ENCODE data around the gene MYOF.
A peak's percentile ranks its signal among the peaks of the same experiment; 100 is the strongest.
"Not testable (repeated sequence)": the region's sequence is repeated elsewhere in the genome, so short reads cannot be mapped to it uniquely, and the experiment has no call there.

Gene MYOF

DNA sequence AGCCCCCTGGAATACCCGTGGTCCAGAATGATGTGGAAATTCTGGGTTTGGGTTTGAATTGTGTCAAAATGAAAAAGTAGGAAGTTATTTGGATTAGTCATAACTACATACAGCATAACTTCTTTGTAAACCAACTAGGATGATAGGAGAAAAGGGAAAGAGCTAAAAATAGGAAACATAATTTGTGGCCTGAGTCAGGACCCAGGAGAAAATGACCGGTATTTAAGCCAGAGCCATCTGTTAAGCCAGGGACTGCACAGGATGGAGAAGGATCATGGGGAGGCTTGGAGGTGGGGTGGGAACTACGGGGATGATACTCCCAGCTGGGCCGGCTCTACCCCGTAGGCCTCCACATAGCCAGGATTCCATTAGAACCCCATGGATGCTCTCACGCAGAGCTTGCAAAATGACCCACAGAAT, 98.6 kb downstream of the MYOF start:
- Mint-ChIP-seq H3K27me3 (no peaks in the 10 kb centered on the region), H3K9me3 (no peaks in the 10 kb centered on the region), H3K4me1 (peaks cover 52% of the 10 kb centered on the region), H3K4me3 (no peak overlapping the region), H3K27ac (no peak overlapping the region), H3K36me3 (ENCODE audit: low read depth) (peaks cover 26% of the 10 kb centered on the region)
- DNase-seq (no peak), ATAC-seq (no peak)

DNA sequence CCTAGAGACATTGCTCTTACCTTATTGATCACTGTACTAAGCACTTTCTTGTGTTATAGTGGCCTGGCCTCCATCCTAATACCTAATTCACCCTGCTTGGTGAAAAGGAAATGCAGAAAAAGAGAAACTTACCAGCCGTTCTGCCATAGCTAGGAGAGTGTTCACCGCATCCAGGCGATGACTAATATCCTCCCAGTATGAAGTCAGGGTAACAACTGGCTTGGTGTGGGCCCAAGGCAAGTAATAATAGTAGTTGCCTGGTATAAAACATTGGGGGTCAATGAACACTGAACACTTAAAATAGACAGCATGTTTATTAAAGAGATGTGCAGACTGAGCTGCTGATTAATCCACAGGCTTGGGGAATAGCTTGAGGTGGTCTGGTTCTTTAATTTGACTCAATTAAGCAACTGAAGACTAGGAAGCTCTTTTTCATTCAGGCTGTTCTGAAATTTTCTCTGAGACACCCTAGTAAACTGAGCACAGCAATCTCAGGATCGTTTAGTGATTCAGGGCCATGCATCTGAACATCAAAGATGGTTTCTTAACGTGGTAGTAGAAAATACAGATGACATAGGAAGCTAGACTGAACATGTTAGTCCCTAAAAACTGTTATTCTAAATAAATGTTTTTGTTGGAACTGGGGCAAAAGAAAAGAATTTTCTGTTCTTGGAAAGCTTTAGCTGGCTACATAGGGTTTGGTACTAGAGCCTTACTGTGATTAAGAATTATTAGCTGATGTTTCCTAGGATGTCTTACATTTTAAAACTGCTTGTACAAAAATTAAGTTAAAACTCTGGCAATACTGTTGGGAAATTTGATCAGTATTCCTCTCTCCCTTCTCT, 102.2 kb downstream of the MYOF start:
- Mint-ChIP-seq H3K4me3 (peak overlapping the region; percentile 61), H3K9me3 (no peaks in the 10 kb centered on the region)
- peak; percentile 29 for DNase-seq

DNA sequence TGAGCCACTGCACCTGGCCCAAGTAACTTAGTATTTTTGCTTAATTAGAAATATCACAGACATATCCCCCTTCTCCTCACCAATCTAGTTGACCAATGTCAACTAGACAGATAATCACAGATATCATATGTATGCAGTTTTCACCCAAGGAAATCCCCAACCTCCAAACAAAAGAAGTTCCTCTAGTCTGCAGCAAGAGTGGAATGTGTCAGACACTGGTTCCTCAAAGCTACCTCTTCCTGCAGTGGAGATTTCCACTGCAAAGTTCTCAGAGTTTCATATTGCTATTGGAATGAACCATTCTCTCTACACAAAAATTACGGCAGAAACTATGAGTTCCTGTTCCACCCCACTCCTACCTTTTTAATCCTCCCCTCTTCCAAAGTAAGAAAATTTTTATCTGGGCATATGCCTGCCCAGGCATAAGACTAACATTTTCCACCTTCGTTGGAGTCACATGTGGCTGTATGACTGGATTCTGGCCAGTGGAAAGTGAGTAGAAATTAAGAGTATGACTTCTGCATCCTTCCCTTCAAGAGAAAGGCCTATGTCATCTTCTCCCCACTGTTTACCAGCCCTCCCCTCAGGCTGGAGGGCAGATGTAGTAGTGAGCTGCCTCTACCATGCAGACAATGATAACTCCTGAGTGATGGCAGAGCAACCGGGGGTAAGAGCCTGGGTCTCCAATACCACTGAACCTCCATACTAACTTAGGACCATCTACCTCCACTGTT, 103.0 kb downstream of the MYOF start:
- H3K36me3 Mint-ChIP-seq (ENCODE audit: low read depth) = peaks cover 31% of the 10 kb centered on the region
- ATAC-seq = peak; percentile 86
- H3K4me3 Mint-ChIP-seq = peak overlapping the region; percentile 61
- peaks cover 1% of the 10 kb centered on the region for H3K27me3 Mint-ChIP-seq
- H3K4me1 Mint-ChIP-seq = peaks cover 54% of the 10 kb centered on the region
- DNase-seq = peak; percentile 13
- no peaks in the 10 kb centered on the region for H3K9me3 Mint-ChIP-seq
- peak overlapping the region; percentile 95 for H3K27ac Mint-ChIP-seq

More for the DNA sequence above, 102.2 kb downstream of the MYOF start:
- ATAC-seq = peak; percentile 91
- H3K4me1 Mint-ChIP-seq = peaks cover 55% of the 10 kb centered on the region
- no peaks in the 10 kb centered on the region for H3K27me3 Mint-ChIP-seq
- H3K27ac Mint-ChIP-seq = peak overlapping the region; percentile 95
- H3K36me3 Mint-ChIP-seq (ENCODE audit: low read depth) = peaks cover 28% of the 10 kb centered on the region

DNA sequence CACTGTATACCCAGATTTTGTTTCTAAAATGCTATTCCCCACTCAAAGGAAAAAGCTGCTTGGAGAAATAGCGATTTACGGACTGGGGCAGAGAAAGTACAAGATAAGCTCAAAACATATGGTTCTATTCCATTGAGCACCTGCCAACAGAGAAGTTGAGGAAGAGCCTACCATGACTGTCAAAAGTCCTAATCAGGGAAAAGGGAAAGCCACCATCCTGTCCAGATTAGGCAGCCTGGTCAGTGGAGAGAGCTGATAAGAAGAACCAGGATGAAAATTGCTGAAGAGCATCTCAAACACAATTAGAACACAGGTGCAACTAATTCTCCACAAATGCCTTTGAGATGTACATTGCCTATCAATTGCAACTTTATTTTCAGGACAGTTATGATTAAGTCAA, 104.1 kb downstream of the MYOF start:
- Mint-ChIP-seq H3K4me1 (peaks cover 46% of the 10 kb centered on the region), H3K9me3 (no peaks in the 10 kb centered on the region), H3K27ac (no peak overlapping the region), H3K4me3 (no peak overlapping the region), H3K36me3 (ENCODE audit: low read depth) (peaks cover 39% of the 10 kb centered on the region), H3K27me3 (peaks cover 1% of the 10 kb centered on the region)
- ATAC-seq (no peak), DNase-seq (no peak)

DNA sequence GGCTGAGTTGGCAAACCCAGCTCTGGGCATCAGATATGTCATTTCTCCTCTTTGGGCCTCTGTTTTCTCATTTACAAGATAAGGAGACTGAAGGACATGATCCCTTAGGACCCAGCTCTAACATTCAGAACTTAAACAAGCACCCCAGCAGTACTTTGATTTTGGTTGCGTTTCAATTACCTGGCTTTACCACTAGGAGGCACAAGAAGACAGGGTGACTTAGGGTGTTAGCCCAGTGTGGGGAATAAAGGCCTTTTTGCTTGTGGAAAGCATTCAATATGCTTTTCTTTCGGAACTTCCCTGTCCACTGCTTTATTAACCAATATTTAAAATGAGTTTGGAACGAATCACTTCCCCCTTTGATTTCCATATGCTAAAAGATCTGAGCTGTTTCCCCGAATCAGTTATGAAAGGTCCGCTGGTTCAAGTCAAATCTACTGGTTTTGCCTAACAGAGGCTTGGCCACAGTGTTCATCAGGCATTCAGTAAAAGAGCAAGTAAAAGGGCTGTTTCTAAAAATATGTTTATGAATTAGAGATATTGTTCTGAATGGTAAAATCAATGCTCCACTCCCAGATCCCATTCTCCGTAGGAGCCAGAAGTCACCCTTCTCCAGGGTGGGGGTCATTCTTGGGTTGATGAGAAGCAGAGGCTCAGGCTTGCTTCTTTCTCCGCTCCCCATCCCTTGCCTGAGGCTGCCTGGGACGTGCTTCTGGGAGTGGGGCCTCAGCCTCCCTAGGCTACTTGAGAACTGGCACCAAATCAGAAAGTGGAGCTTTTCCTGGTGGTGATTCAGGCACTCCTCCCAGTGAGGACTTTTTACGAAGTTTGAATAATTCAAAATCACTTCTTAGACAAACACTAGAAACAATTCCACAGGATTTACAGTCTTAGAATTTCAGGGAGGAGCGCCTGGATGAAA, 105.5 kb downstream of the MYOF start:
- H3K36me3 Mint-ChIP-seq (ENCODE audit: low read depth) = peaks cover 44% of the 10 kb centered on the region
- no peak overlapping the region for H3K4me3 Mint-ChIP-seq
- H3K27ac Mint-ChIP-seq = peak overlapping the region; percentile 48
- DNase-seq (peak; percentile 25), ATAC-seq (no peak)
- peaks cover 46% of the 10 kb centered on the region for H3K4me1 Mint-ChIP-seq
- no peaks in the 10 kb centered on the region for H3K9me3 Mint-ChIP-seq
- peaks cover 1% of the 10 kb centered on the region for H3K27me3 Mint-ChIP-seq

DNA sequence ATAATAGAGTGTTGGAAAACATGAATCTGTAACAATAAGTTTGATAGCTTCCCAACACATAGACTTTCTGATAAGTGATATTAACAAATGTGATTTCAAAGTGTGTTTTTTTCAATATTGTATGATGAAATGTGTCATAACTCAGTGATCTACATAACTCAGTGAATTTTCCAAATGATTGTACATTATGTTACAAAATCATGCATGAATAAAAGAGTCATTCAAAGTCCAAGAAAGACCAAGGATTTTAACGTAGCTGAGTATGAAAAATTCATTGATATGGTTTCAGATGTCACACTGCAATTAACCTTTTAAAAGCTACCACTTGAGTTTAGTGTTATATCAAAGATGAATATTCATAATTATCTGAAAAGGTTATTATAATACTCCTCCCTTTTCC, 111.2 kb downstream of the MYOF start:
- DNase-seq = no peak
- H3K27me3 Mint-ChIP-seq = peaks cover 1% of the 10 kb centered on the region
- H3K4me1 Mint-ChIP-seq = peaks cover under 1% of the 10 kb centered on the region
- H3K36me3 Mint-ChIP-seq (ENCODE audit: low read depth) = peaks cover 35% of the 10 kb centered on the region
- H3K4me3 Mint-ChIP-seq = no peak overlapping the region
- H3K27ac Mint-ChIP-seq = no peak overlapping the region
- H3K9me3 Mint-ChIP-seq = no peaks in the 10 kb centered on the region
- ATAC-seq = no peak

DNA sequence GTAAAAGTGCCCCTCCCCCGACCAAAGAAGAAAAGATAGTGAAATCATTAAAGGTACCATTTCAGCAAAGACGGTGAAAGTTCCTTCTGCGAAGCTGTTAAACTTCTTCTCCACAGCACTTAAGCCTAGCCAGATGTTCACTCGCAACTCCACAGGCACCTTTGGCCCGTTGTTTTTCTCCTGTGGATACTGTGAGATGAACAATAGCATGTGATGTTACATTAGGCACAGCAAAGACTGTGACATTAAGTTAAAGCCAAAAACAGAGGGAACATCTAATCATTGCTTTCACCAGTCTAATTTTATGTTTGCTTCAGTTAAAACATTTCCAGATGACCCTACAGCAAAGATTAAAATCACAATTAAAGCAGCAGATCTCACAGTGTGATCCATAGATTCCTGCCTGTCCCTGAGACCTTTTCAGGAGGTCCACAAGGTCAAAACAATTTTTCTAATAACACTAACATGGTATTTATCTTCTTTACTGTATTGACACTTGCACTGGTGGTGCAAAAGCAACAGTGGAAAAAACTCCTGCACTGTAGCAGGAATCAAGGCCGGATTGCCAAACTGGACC, 112.5 kb downstream of the MYOF start:
- Mint-ChIP-seq H3K27me3 (peaks cover 1% of the 10 kb centered on the region), H3K27ac (no peak overlapping the region)
- no peak for ATAC-seq

DNA sequence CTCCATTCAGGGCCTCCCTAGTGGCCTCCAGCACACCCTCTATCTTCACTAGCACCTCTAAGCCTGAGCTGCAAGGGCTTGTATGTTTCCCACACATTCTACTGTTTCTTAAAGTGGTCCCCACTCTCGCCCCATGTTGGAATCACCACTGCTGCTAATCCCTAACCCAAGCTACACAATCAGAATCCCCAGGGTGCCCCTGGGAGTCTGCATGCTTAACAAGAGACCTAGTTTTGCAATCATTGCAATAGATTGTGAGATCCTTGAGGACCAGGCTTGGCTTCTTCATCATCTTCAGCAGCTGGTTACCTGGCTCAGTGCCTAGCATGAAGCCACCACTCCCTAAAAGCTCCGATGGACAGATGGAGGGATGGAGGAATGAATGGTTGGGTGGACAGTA, 113.9 kb downstream of the MYOF start:
- H3K9me3 Mint-ChIP-seq = no peaks in the 10 kb centered on the region
- DNase-seq = no peak
- no peaks in the 10 kb centered on the region for H3K27me3 Mint-ChIP-seq
- no peak overlapping the region for H3K27ac Mint-ChIP-seq
- no peaks in the 10 kb centered on the region for H3K4me1 Mint-ChIP-seq
- ATAC-seq = peak; percentile 10
- H3K4me3 Mint-ChIP-seq = no peak overlapping the region
- H3K36me3 Mint-ChIP-seq (ENCODE audit: low read depth) = peaks cover 20% of the 10 kb centered on the region

More for the DNA sequence above, 112.5 kb downstream of the MYOF start:
- Mint-ChIP-seq H3K36me3 (ENCODE audit: low read depth) (peaks cover 29% of the 10 kb centered on the region), H3K9me3 (no peaks in the 10 kb centered on the region), H3K4me1 (no peaks in the 10 kb centered on the region), H3K4me3 (no peak overlapping the region)
- no peak for DNase-seq

DNA sequence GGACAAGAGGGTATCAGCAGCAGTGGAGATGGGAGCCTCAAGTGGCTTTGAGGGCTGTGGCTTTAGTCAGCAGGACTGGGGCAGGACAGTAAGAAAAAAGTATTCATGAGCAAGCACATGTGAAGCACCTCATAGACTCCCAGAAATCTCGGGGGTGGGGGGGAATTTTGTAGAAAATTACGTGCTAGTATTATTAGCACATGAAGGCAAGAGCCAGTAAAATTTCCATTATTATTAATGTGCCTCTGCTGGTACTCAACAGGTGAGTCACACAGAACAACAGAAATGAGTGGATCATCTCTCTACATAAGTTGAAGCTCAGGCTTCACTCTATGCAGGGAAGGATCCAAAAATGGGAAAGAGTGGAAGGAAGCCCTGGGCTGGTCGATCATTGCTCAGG, 114.5 kb downstream of the MYOF start:
- Mint-ChIP-seq H3K27me3 (no peaks in the 10 kb centered on the region), H3K9me3 (no peaks in the 10 kb centered on the region), H3K4me3 (no peak overlapping the region), H3K4me1 (no peaks in the 10 kb centered on the region), H3K36me3 (ENCODE audit: low read depth) (peaks cover 15% of the 10 kb centered on the region), H3K27ac (no peak overlapping the region)
- DNase-seq = no peak
- ATAC-seq = peak; percentile 15

DNA sequence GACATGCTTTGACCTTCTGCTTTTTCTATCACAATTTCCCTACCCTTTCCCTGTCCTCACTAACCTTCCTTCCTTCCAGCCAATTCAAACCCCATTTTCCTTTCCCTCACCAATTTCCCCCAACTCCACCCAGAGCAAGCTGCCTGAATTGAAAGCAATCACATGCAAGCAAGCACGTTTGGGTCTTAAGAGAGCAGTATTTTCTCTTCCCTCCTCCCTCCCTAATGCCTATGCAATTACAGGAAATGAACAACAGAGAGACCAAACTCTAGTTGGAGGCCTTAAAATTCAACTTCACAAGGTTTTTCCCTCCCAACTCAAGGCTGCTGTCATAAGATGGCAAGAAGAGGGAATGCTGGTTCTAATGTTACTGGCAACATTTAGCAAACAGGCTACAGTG, 117.2 kb downstream of the MYOF start:
- Mint-ChIP-seq H3K27me3 (no peaks in the 10 kb centered on the region), H3K36me3 (ENCODE audit: low read depth) (peaks cover 7% of the 10 kb centered on the region), H3K4me3 (no peak overlapping the region), H3K9me3 (no peaks in the 10 kb centered on the region), H3K4me1 (no peaks in the 10 kb centered on the region), H3K27ac (peak overlapping the region; percentile 13)
- ATAC-seq (no peak), DNase-seq (no peak)

DNA sequence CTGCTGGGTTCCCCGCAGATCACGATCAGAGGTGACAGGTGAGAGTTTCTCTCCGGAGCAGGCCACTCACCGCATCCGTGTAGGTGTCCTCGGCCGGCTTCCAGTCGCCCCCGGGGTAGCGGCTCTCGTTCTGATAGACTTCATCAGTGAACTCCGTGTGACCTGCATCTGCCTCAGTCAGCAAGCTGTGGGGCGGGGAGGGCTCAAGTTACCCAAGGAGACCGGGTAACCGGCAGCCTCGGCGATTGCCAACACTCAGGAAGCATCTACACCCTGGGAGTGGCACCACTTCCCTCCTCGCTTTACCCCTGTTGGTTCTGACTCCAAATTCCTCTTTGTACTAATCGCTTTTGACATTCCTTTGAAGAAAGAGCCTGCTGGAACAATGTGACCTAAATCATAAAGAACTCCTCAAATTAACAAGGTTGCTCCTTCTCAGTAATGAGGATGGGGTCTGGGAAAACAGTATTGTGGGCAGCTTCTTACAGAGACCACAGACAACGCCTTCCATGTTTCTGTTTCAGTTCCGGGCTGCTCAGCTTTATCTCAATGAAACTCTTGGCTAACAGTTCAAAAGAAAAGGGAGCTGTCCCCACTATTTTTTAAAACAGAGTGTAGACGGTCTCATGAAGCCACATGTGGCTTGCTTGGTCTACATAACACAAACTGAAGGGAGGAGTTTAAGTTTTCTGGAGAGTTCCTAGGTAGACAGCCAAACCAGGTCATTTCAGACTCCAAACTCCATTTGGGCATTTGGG, 118.1 kb downstream of the MYOF start:
- Mint-ChIP-seq H3K9me3 (no peaks in the 10 kb centered on the region), H3K27me3 (no peaks in the 10 kb centered on the region), H3K36me3 (ENCODE audit: low read depth) (peaks cover 7% of the 10 kb centered on the region), H3K27ac (no peak overlapping the region), H3K4me3 (no peak overlapping the region), H3K4me1 (no peaks in the 10 kb centered on the region)
- ATAC-seq (no peak), DNase-seq (no peak)

DNA sequence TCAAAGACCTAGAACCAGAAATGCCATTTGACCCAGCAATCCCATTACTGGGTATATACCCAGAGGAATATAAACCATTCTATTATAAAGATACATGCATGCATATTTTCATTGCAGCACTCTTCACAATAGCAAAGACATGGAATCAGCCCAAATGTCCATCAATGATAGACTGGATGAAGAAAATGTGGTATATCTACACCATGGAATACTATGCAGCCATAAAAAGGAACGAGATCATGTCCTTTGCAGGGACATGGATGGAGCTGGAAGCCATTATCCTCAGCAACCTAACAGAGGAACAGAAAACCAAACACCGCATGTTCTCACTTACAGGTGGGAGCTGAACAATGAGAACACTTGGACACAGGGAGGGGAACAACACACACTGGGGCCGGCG, 123.7 kb downstream of the MYOF start:
- Mint-ChIP-seq H3K4me1 (peaks cover 13% of the 10 kb centered on the region), H3K27me3 (peaks cover 22% of the 10 kb centered on the region), H3K36me3 (ENCODE audit: low read depth) (peaks cover 18% of the 10 kb centered on the region)
- not testable (repeated sequence) for ATAC-seq, H3K4me3 Mint-ChIP-seq, DNase-seq, H3K9me3 Mint-ChIP-seq, H3K27ac Mint-ChIP-seq

DNA sequence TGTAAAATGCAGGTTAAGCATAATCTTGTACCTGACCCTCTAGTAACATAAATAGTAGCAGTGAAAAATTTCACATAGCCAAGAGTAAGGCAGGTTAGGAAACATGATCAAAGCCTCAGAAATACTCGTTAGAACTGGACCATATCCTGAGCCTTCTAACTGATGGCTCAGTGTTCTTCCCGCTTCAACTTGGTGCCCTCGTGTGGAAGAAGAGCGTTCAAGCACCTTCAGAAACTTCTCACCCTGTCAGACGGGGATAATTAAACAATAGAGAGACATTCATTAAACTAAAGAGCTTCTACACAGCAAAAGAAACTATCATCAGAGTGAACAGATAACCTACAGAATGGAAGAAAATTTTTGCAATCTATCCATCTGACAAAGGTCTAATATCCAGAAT, 124.5 kb downstream of the MYOF start:
- H3K4me1 Mint-ChIP-seq = peaks cover 13% of the 10 kb centered on the region
- peak overlapping the region; percentile 57 for H3K27ac Mint-ChIP-seq
- peaks cover 22% of the 10 kb centered on the region for H3K27me3 Mint-ChIP-seq
- peak; percentile 66 for ATAC-seq
- no peak for DNase-seq
- H3K36me3 Mint-ChIP-seq (ENCODE audit: low read depth) = peaks cover 18% of the 10 kb centered on the region
- H3K9me3 Mint-ChIP-seq = no peaks in the 10 kb centered on the region
- no peak overlapping the region for H3K4me3 Mint-ChIP-seq
